HFFc6 (cell line): Measurements from ENCODE around the gene PRKCD. TPM values are rescaled to one million over a fixed set of nuclear protein-coding genes. Genes with fewer than 3 reads are reported as not detected.
A peak's percentile ranks its signal among the peaks of the same experiment; 100 is the strongest.

ENCODE experiments used
- DNase-seq: peaks from one replicate; pipeline ENCODE4 v3.0.0-alpha.2; 2018
- H3K27ac Mint-ChIP-seq: 2 replicates; pipeline ENCODE4 v1.8.0; 2020; ENCODE audit warnings: mild to moderate bottlenecking, mixed read lengths
- H3K27me3 Mint-ChIP-seq: 2 replicates; pipeline ENCODE4 v1.8.0; 2021; ENCODE audit warnings: mild to moderate bottlenecking, moderate library complexity, mixed read lengths; ENCODE audit not compliant: insufficient read depth
- H3K36me3 Mint-ChIP-seq: 2 replicates; pipeline ENCODE4 v1.8.0; 2021; ENCODE audit warnings: low read depth, mixed read lengths
- H3K4me1 Mint-ChIP-seq: 2 replicates; pipeline ENCODE4 v1.8.0; 2020; ENCODE audit warnings: low read depth, mixed read lengths
- H3K4me3 Mint-ChIP-seq: 2 replicates; pipeline ENCODE4 v1.8.0; 2020; ENCODE audit warnings: mild to moderate bottlenecking, moderate library complexity, mixed read lengths
- H3K9me3 Mint-ChIP-seq: 2 replicates; pipeline ENCODE4 v1.8.0; 2020; ENCODE audit warnings: mild to moderate bottlenecking, mixed read lengths
- total RNA-seq, 6 experiments: library from RNA; stranded (reverse); fragmentation: NEBNext Ultra II Directional; extraction: Animal tissue kit (Norgen Biotek cat#: 25700); gene quantifications; 2 replicates in 1 of 6; 3 replicates in 5 of 6; pipeline ENCODE4 v1.2.3, GENCODE V29; 2021
- TF ChIP-seq, protein P1 (sequence below): fragments of 200-600 bp; sonication (generic); IDR thresholded peaks from 2 replicates; pipeline ENCODE4 v1.5.0; 2021; ENCODE audit warnings: antibody characterized with exemption, mild to moderate bottlenecking

Gene PRKCD
- total RNA-seq, 6 experiments from 2014 or later = 15.5 to 21.9 (median 20.0) TPM

DNA sequence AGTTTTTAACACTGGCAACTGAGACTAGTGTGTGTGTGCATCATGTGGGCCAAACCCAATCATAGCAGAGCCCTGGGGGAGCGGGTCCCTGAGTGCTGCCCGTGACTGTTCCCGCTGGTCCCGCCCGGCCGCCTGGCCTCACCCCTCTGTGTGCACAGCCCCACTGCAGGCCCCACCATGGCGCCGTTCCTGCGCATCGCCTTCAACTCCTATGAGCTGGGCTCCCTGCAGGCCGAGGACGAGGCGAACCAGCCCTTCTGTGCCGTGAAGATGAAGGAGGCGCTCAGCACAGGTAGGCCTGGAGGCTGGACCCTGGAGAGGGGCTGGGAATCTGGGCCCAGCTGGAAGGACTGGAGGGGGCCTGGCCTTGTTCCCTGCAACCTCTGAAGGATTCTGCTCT, 17.2 kb downstream of the PRKCD start:
- H3K4me1 Mint-ChIP-seq = peaks cover 18% of the 10 kb centered on the region
- H3K36me3 Mint-ChIP-seq = peaks cover 8% of the 10 kb centered on the region
- no peak overlapping the region for H3K4me3 Mint-ChIP-seq
- DNase-seq = no peak
- no peak overlapping the region for H3K27ac Mint-ChIP-seq
- TF ChIP-seq, protein P1, sequence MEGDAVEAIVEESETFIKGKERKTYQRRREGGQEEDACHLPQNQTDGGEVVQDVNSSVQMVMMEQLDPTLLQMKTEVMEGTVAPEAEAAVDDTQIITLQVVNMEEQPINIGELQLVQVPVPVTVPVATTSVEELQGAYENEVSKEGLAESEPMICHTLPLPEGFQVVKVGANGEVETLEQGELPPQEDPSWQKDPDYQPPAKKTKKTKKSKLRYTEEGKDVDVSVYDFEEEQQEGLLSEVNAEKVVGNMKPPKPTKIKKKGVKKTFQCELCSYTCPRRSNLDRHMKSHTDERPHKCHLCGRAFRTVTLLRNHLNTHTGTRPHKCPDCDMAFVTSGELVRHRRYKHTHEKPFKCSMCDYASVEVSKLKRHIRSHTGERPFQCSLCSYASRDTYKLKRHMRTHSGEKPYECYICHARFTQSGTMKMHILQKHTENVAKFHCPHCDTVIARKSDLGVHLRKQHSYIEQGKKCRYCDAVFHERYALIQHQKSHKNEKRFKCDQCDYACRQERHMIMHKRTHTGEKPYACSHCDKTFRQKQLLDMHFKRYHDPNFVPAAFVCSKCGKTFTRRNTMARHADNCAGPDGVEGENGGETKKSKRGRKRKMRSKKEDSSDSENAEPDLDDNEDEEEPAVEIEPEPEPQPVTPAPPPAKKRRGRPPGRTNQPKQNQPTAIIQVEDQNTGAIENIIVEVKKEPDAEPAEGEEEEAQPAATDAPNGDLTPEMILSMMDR = no peak
- no peaks in the 10 kb centered on the region for H3K27me3 Mint-ChIP-seq
- H3K9me3 Mint-ChIP-seq = no peaks in the 10 kb centered on the region

DNA sequence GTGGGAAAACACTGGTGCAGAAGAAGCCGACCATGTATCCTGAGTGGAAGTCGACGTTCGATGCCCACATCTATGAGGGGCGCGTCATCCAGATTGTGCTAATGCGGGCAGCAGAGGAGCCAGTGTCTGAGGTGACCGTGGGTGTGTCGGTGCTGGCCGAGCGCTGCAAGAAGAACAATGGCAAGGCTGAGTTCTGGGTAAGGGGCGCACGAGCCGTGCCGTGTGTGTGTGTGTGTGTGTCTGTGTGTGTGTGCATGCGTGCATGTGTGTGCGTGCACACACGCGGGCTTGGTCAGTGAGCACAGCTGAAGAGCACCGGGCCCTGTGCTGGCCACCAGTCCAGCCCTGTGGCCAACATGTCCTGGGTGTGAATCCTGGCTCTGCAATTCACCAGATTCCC, 18.6 kb downstream of the PRKCD start:
- H3K4me3 Mint-ChIP-seq = no peak overlapping the region
- no peaks in the 10 kb centered on the region for H3K9me3 Mint-ChIP-seq
- TF ChIP-seq, protein P1 = no peak
- peaks cover 8% of the 10 kb centered on the region for H3K36me3 Mint-ChIP-seq
- H3K4me1 Mint-ChIP-seq = peaks cover 18% of the 10 kb centered on the region
- H3K27me3 Mint-ChIP-seq = no peaks in the 10 kb centered on the region
- H3K27ac Mint-ChIP-seq = no peak overlapping the region
- no peak for DNase-seq

DNA sequence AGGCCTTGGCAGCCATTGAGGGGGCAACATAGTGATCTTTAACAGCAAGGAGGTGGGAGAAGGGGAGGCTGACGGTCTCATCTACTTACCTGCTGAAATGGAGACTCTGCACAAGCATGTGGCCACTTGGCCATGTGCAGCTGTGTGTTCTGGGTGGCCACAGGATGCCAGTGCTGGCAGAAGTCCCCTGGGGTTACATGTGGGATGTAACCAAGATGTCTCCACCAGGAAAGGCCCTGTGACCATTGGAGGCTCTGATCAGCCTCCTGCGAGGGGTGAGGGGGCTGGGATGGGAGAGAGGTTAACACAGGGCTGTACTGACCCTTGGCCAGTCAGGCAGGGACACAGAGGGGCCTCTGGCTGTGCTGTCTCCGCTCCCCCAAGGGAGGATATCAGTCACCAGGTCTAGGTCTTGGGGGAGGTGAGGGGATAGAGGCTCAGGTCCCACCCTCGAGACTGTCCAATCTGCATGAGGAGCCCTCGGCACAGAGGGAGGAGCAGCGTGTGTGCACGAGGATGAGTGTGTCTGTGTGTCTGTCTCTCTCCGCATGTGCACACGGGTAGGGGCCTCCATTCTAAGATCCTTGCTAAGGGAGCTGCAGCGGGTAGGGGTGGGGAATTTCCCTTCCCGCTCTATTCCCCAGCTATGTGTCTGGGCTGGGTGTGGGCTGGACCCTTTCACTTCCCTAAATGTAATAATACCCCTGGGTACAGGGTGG, 19.5 kb downstream of the PRKCD start:
- H3K36me3 Mint-ChIP-seq = peaks cover 13% of the 10 kb centered on the region

DNA sequence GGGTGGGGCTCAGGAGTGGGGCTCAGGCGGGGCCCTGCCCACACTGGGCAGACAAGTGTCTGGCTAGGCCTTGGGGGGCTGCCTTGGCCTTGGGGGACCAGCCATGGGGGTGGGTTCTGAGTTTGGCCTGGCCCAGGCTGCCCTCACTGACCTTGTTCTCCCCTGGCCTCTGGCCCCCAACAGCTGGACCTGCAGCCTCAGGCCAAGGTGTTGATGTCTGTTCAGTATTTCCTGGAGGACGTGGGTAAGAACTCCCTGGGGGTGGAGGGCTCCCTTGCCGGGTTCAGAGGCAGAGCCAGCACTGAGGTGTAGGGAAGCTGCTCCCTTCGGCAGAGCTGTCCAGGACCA, 20.0 kb downstream of the PRKCD start:
- H3K4me3 Mint-ChIP-seq = no peak overlapping the region
- TF ChIP-seq, protein P1 = no peak
- no peaks in the 10 kb centered on the region for H3K9me3 Mint-ChIP-seq
- H3K27ac Mint-ChIP-seq = no peak overlapping the region
- H3K36me3 Mint-ChIP-seq = peaks cover 13% of the 10 kb centered on the region
- H3K27me3 Mint-ChIP-seq = 0 out of 2 replicates have a peak, but pooled peaks cover 1% of the 10 kb centered on the region
- no peak for DNase-seq
- peaks cover 6% of the 10 kb centered on the region for H3K4me1 Mint-ChIP-seq

More for the DNA sequence above, 19.5 kb downstream of the PRKCD start:
- H3K27ac Mint-ChIP-seq = no peak overlapping the region
- no peak overlapping the region for H3K4me3 Mint-ChIP-seq
- DNase-seq = no peak
- 0 out of 2 replicates have a peak, but pooled peaks cover 1% of the 10 kb centered on the region for H3K27me3 Mint-ChIP-seq
- no peaks in the 10 kb centered on the region for H3K9me3 Mint-ChIP-seq
- TF ChIP-seq, protein P1 = no peak
- H3K4me1 Mint-ChIP-seq = peaks cover 11% of the 10 kb centered on the region

DNA sequence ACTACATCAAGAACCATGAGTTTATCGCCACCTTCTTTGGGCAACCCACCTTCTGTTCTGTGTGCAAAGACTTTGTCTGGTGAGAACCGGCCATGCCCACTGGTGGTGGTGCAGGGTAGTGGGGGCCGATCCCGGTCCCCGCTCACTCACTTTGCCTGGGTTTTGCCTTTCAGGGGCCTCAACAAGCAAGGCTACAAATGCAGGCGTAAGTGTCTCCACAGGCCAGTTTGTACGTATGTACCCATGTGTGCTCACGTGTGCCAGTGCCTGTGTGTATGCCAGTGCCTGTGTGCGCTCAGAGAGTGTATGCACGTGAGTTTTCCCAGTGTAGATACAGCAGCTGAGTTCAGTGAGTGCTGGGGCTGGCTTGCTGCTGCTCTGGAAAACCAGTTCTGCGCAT, 20.5 kb downstream of the PRKCD start:
- H3K4me1 Mint-ChIP-seq = peaks cover under 1% of the 10 kb centered on the region
- TF ChIP-seq, protein P1 = 0 out of 2 replicates have a peak, but pooled peaks have one; percentile 19
- H3K36me3 Mint-ChIP-seq = peaks cover 13% of the 10 kb centered on the region
- peaks cover 1% of the 10 kb centered on the region; the same call in 1 of the 2 replicates for H3K27me3 Mint-ChIP-seq
- H3K9me3 Mint-ChIP-seq = no peaks in the 10 kb centered on the region
- H3K27ac Mint-ChIP-seq = no peak overlapping the region
- DNase-seq = no peak
- H3K4me3 Mint-ChIP-seq = no peak overlapping the region
